Naive thymus-derived CD4-positive, alpha-beta T cell (primary cell): ENCODE results near the gene KCMF1. TPM values are rescaled to one million over a fixed set of nuclear protein-coding genes. Genes with fewer than 3 reads are reported as not detected.
A peak's percentile ranks its signal among the peaks of the same experiment; 100 is the strongest.

Experiments used
- ATAC-seq: fragments of 150-1000 bp; cut with Tn5 transposase; 2 replicates; pipeline ENCODE4 v1.10.0; 2021; ENCODE audit warnings: mild to moderate bottlenecking, moderate library complexity
- CTCF ChIA-PET: fragments of 350-600 bp; sonication (Branson Sonifier 250); formaldehyde crosslinking; loops from one replicate; lab custom pipeline; 2021; ENCODE audit warnings: antibody characterized with exemption; lab: Charles Lee
- POLR2A ChIA-PET: fragments of 350-600 bp; sonication (Branson Sonifier 250); formaldehyde crosslinking; loops from one replicate; lab custom pipeline; 2021; ENCODE audit warnings: antibody characterized with exemption, inconsistent platforms; lab: Charles Lee
- DNase-seq, 9 donors: peaks; one replicate each; pipeline versions ENCODE4 v3.0.0 to v3.0.0-alpha.2; 2020 to 2022; ENCODE audit warnings: mixed read lengths in 1 of 9
- H3K27ac ChIP-seq: one replicate; pipeline ENCODE4 v1.7.0; 2013; ENCODE audit warnings: mild to moderate bottlenecking, low read depth, low read length, moderate library complexity
- H3K27me3 ChIP-seq, 2 donors: one replicate each; pipeline ENCODE4 v1.7.0; 2013; ENCODE audit warnings: low read length in 2 of 2, mild to moderate bottlenecking in 2 of 2, moderate library complexity in 2 of 2; ENCODE audit not compliant: control insufficient read depth in 2 of 2, insufficient read depth in 2 of 2
- H3K36me3 ChIP-seq, 3 experiments: 1 replicate in 2 of 3; 2 replicates in 1 of 3; pipeline ENCODE4 v1.7.0; 2013; ENCODE audit warnings: low read length in 3 of 3, mild to moderate bottlenecking in 3 of 3, moderate library complexity in 1 of 3; ENCODE audit not compliant: insufficient read depth in 3 of 3, control insufficient read depth in 2 of 3
- H3K4me1 ChIP-seq, 2 donors: one replicate each; pipeline ENCODE4 v1.7.0; 2013; ENCODE audit warnings: low read length in 2 of 2, mild to moderate bottlenecking in 2 of 2, moderate library complexity in 1 of 2; ENCODE audit not compliant: control insufficient read depth in 2 of 2, insufficient read depth in 2 of 2
- H3K4me3 ChIP-seq: 2 replicates; pipeline ENCODE4 v1.7.0; 2013; ENCODE audit warnings: mild to moderate bottlenecking, low read length
- H3K9me3 ChIP-seq, 3 experiments: 1 replicate in 2 of 3; 2 replicates in 1 of 3; pipeline ENCODE4 v1.7.0; 2013; ENCODE audit warnings: low read length in 3 of 3; ENCODE audit not compliant: control insufficient read depth in 2 of 3
- H3K27ac Mint-ChIP-seq, 9 donors: one replicate each; pipeline ENCODE4 v1.8.0; 2020 to 2022; ENCODE audit warnings: mixed read lengths in 9 of 9, mild to moderate bottlenecking in 8 of 9, moderate library complexity in 5 of 9, inconsistent platforms in 2 of 9
- H3K27me3 Mint-ChIP-seq, 5 donors: one replicate each; pipeline ENCODE4 v1.8.0; 2021 to 2022; ENCODE audit warnings: mixed read lengths in 5 of 5, mild to moderate bottlenecking in 1 of 5
- H3K36me3 Mint-ChIP-seq, 5 donors: one replicate each; pipeline ENCODE4 v1.8.0; 2020 to 2022; ENCODE audit warnings: mixed read lengths in 5 of 5, mild to moderate bottlenecking in 3 of 5, inconsistent platforms in 1 of 5
- H3K4me1 Mint-ChIP-seq, 7 donors: one replicate each; pipeline ENCODE4 v1.8.0; 2020 to 2022; ENCODE audit warnings: mixed read lengths in 7 of 7, mild to moderate bottlenecking in 3 of 7, inconsistent platforms in 1 of 7
- H3K4me3 Mint-ChIP-seq, 10 donors: one replicate each; pipeline ENCODE4 v1.8.0; 2020 to 2022; ENCODE audit warnings: mild to moderate bottlenecking in 10 of 10, mixed read lengths in 10 of 10, moderate library complexity in 6 of 10, inconsistent platforms in 2 of 10
- H3K9me3 Mint-ChIP-seq, 11 donors: one replicate each; pipeline ENCODE4 v1.8.0; 2020 to 2022; ENCODE audit warnings: mixed read lengths in 11 of 11, mild to moderate bottlenecking in 4 of 11, inconsistent platforms in 1 of 11, moderate library complexity in 1 of 11
- intact Hi-C, 2 donors: fragments of 100-400 bp; cut with micrococcal nuclease; formaldehyde crosslinking; loops; one replicate each; pipeline ENCODE4 v1.15.1; 2023
- polyA plus RNA-seq, 2 donors: library from polyadenylated mRNA; unstranded; fragments of 300-500 nt; fragmentation: Illumina TruSeq; gene quantifications; one replicate each; pipeline ENCODE4 v1.2.3, GENCODE V29; 2021
- total RNA-seq, 6 experiments: library from RNA in 5 of 6; stranded (reverse) in 5 of 6; gene quantifications; 1 replicate in 5 of 6; 2 replicates in 1 of 6; pipeline ENCODE4 v1.2.3 and lab custom pipeline; 2021 to 2026

Gene KCMF1
- total and polyA plus RNA-seq, 7 experiments from 2014 or later = 15.6 to 81.3 (median 60.6) TPM

GRCh38 chr2:84963323-84963691 is 7.7 kb upstream of the KCMF1 start:
- Mint-ChIP-seq H3K27me3 (no peaks in the 10 kb centered on the region), H3K4me1 (peaks cover 29 to 40% (median 36%) of the 10 kb centered on the region in 7 donors), H3K9me3 (peaks cover 0 to 3% (median 0%) of the 10 kb centered on the region in 11 donors), H3K27ac (peak overlapping the region in 8 of 9 donors; percentile 7 to 63 (median 22)), H3K36me3 (peaks cover 11 to 40% (median 30%) of the 10 kb centered on the region in 5 donors), H3K4me3 (no peak overlapping the region)
- Histone ChIP-seq H3K27me3 (no peaks in the 10 kb centered on the region), H3K36me3 (peaks cover 0 to 6% (median 0%) of the 10 kb centered on the region in 3 experiments), H3K4me1 (no peaks in the 10 kb centered on the region), H3K27ac (no peak overlapping the region), H3K9me3 (no peaks in the 10 kb centered on the region), H3K4me3 (no peak overlapping the region)
- DNase-seq (no peak), ATAC-seq (no peak)
- ChIA-PET CTCF (interaction anchor here (0.7 kb wide), 1 partner anchor 37 kb away, joined by 3 read pairs; no protein-coding TSS in a partner anchor), POLR2A (interaction anchor here (1.8 kb wide), 1 partner anchor 20 kb away, joined by 6 read pairs; no protein-coding TSS in a partner anchor)
- intact Hi-C loops = no loop called here

GRCh38 chr2:84963692-84964405 is 7.1 kb upstream of the KCMF1 start:
- Histone ChIP-seq H3K27ac (no peak overlapping the region), H3K9me3 (no peaks in the 10 kb centered on the region), H3K4me1 (peaks cover 0 to 4% of the 10 kb centered on the region in 2 donors), H3K36me3 (peaks cover 0 to 6% (median 0%) of the 10 kb centered on the region in 3 experiments), H3K4me3 (no peak overlapping the region), H3K27me3 (no peaks in the 10 kb centered on the region)
- POLR2A ChIA-PET = interaction anchor here (1.8 kb wide), 1 partner anchor 20 kb away, joined by 6 read pairs; no protein-coding TSS in a partner anchor
- peaks cover 0 to 3% (median 0%) of the 10 kb centered on the region in 11 donors for H3K9me3 Mint-ChIP-seq
- H3K27ac Mint-ChIP-seq = peak overlapping the region; percentile 7 to 79 (median 16)
- DNase-seq = no peak
- CTCF ChIA-PET = interaction anchor here (0.7 to 1.4 kb wide), 2 partner anchors 24 to 38 kb away, joined by 3 to 5 read pairs; no protein-coding TSS in a partner anchor
- H3K36me3 Mint-ChIP-seq = peaks cover 11 to 41% (median 30%) of the 10 kb centered on the region in 5 donors
- peaks cover 34 to 45% (median 40%) of the 10 kb centered on the region in 7 donors for H3K4me1 Mint-ChIP-seq
- ATAC-seq = peak; percentile 64
- intact Hi-C loops = no loop called here
- no peak overlapping the region for H3K4me3 Mint-ChIP-seq
- no peaks in the 10 kb centered on the region for H3K27me3 Mint-ChIP-seq

GRCh38 chr2:84964406-84965191 is 6.4 kb upstream of the KCMF1 start:
- CTCF ChIA-PET = interaction anchor here (1.4 kb wide), 1 partner anchor 25 kb away, joined by 5 read pairs; no protein-coding TSS in a partner anchor
- Mint-ChIP-seq H3K27ac (peak overlapping the region in 7 of 9 donors; percentile 1 to 88 (median 53)), H3K36me3 (peaks cover 11 to 42% (median 33%) of the 10 kb centered on the region in 5 donors)

GRCh38 chr2:84965192-84965516 is 5.8 kb upstream of the KCMF1 start:
- H3K36me3 Mint-ChIP-seq = peaks cover 15 to 48% (median 33%) of the 10 kb centered on the region in 5 donors
- Histone ChIP-seq H3K36me3 (peaks cover 0 to 6% (median 0%) of the 10 kb centered on the region in 3 experiments), H3K4me1 (peaks cover 6 to 7% of the 10 kb centered on the region in 2 donors), H3K27ac (no peak overlapping the region), H3K27me3 (no peaks in the 10 kb centered on the region), H3K4me3 (no peak overlapping the region), H3K9me3 (no peaks in the 10 kb centered on the region)
- peaks cover 36 to 51% (median 46%) of the 10 kb centered on the region in 7 donors for H3K4me1 Mint-ChIP-seq
- POLR2A ChIA-PET = interaction anchor here (1.8 kb wide), 1 partner anchor 21 kb away, joined by 6 read pairs; no protein-coding TSS in a partner anchor
- CTCF ChIA-PET = interaction anchor here (1.4 kb wide), 1 partner anchor 25 kb away, joined by 5 read pairs; no protein-coding TSS in a partner anchor
- peaks cover 0 to 4% (median 0%) of the 10 kb centered on the region in 11 donors for H3K9me3 Mint-ChIP-seq
- H3K4me3 Mint-ChIP-seq = no peak overlapping the region
- H3K27me3 Mint-ChIP-seq = peaks cover 0 to 4% (median 0%) of the 10 kb centered on the region in 5 donors
- DNase-seq (no peak), ATAC-seq (no peak)
- peak overlapping the region in 7 of 9 donors; percentile 1 to 88 (median 42) for H3K27ac Mint-ChIP-seq
- intact Hi-C loops = no loop called here

More at GRCh38 chr2:84964406-84965191, 6.4 kb upstream of the KCMF1 start:
- no peak for ATAC-seq
- Histone ChIP-seq H3K9me3 (no peaks in the 10 kb centered on the region), H3K36me3 (peaks cover 0 to 6% (median 0%) of the 10 kb centered on the region in 3 experiments), H3K4me1 (peaks cover 6 to 7% of the 10 kb centered on the region in 2 donors), H3K27me3 (no peaks in the 10 kb centered on the region), H3K27ac (no peak overlapping the region), H3K4me3 (no peak overlapping the region)
- peaks cover 0 to 3% (median 0%) of the 10 kb centered on the region in 11 donors for H3K9me3 Mint-ChIP-seq
- H3K4me3 Mint-ChIP-seq = peak overlapping the region in 1 of 10 donors; percentile 7
- DNase-seq = no peak
- intact Hi-C loops = no loop called here
- no peaks in the 10 kb centered on the region for H3K27me3 Mint-ChIP-seq
- H3K4me1 Mint-ChIP-seq = peaks cover 36 to 48% (median 45%) of the 10 kb centered on the region in 7 donors
- POLR2A ChIA-PET = interaction anchor here (1.8 kb wide), 1 partner anchor 21 kb away, joined by 6 read pairs; no protein-coding TSS in a partner anchor

- intact Hi-C loops = no loop called here
- Histone ChIP-seq H3K4me3 (no peak overlapping the region), H3K27me3 (no peaks in the 10 kb centered on the region), H3K27ac (no peak overlapping the region), H3K36me3 (peaks cover 0 to 8% (median 0%) of the 10 kb centered on the region in 3 experiments), H3K4me1 (peaks cover 6 to 7% of the 10 kb centered on the region in 2 donors), H3K9me3 (no peaks in the 10 kb centered on the region)
- H3K36me3 Mint-ChIP-seq = peaks cover 15 to 48% (median 33%) of the 10 kb centered on the region in 5 donors
- POLR2A ChIA-PET = interaction anchor here (0.7 to 0.8 kb wide), 2 partner anchors 60 to 84 kb away, joined by 3 read pairs; partner anchors contain the start of gene TMSB10
- H3K9me3 Mint-ChIP-seq = peaks cover 0 to 4% (median 0%) of the 10 kb centered on the region in 11 donors
- H3K27me3 Mint-ChIP-seq = peaks cover 0 to 4% (median 0%) of the 10 kb centered on the region in 5 donors
- CTCF ChIA-PET = no interaction called here
- ATAC-seq = no peak
- no peak overlapping the region for H3K4me3 Mint-ChIP-seq
- H3K27ac Mint-ChIP-seq = no peak overlapping the region
- peaks cover 36 to 51% (median 46%) of the 10 kb centered on the region in 7 donors for H3K4me1 Mint-ChIP-seq
- no peak for DNase-seq
Measured at GRCh38 chr2:84965827-84966226, 5.1 kb upstream of the KCMF1 start.

- ChIA-PET POLR2A (interaction anchor here (0.7 to 6.3 kb wide), 3 partner anchors 24 to 61 kb away, joined by 3 to 112 read pairs (median 3); partner anchors contain the start of gene TMSB10), CTCF (interaction anchor here (0.9 kb wide), 1 partner anchor 40 kb away, joined by 3 read pairs; no protein-coding TSS in a partner anchor)
- Mint-ChIP-seq H3K9me3 (peaks cover 0 to 4% (median 0%) of the 10 kb centered on the region in 11 donors), H3K4me1 (peaks cover 30 to 50% (median 46%) of the 10 kb centered on the region in 7 donors), H3K27me3 (peaks cover 0 to 4% (median 0%) of the 10 kb centered on the region in 5 donors), H3K4me3 (peak overlapping the region in 5 of 10 donors; percentile 28 to 79 (median 56)), H3K36me3 (peaks cover 15 to 44% (median 31%) of the 10 kb centered on the region in 5 donors), H3K27ac (peak overlapping the region in 8 of 9 donors; percentile 22 to 84 (median 78))
- ATAC-seq = no peak
- intact Hi-C loops = no loop called here
- H3K27me3 ChIP-seq = no peaks in the 10 kb centered on the region
- peaks cover 6 to 7% of the 10 kb centered on the region in 2 donors for H3K4me1 ChIP-seq
- DNase-seq = no peak
- H3K27ac ChIP-seq = peak overlapping the region; percentile 9
- H3K36me3 ChIP-seq = peaks cover 0 to 8% (median 0%) of the 10 kb centered on the region in 3 experiments
- no peaks in the 10 kb centered on the region for H3K9me3 ChIP-seq
- no peak overlapping the region for H3K4me3 ChIP-seq
Measured at GRCh38 chr2:84966731-84967130, 4.2 kb upstream of the KCMF1 start.
